Measurements from ENCODE around the gene KLHL41.

GRCh38 chr2:169461143-169461542 is 48.4 kb upstream of the KLHL41 start:
- TF ChIP-seq POLR2A (IDR thresholded peaks at IDR 0.05) (no peak), CTCF (IDR thresholded peaks at IDR 0.05) (no peak), EP300 (IDR thresholded peaks at IDR 0.05) (no peak)

Measured in sigmoid colon (tissue), 4 donors.